H1 (cell line): ENCODE data around the gene MYLK2. TPM values are rescaled to one million over a fixed set of nuclear protein-coding genes. Genes with fewer than 3 reads are reported as not detected.

Source experiments
- CTCF ChIA-PET: fragments of 300-600 bp; sonication (Branson Sonifier 250); formaldehyde crosslinking; loops from one replicate; lab custom pipeline; 2021; ENCODE audit not compliant: partially characterized antibody; lab: Charles Lee
- POLR2A ChIA-PET: fragments of 300-600 bp; sonication (Branson Sonifier 250); formaldehyde crosslinking; loops from one replicate; lab custom pipeline; 2021; ENCODE audit warnings: inconsistent platforms; ENCODE audit not compliant: partially characterized antibody; lab: Charles Lee
- DNase-seq, 2 experiments: peaks; one replicate each; pipeline versions ENCODE4 v3.0.0 to v3.0.0-alpha.2; 2010 to 2022; ENCODE audit warnings: low spot score in 2 of 2, low read depth in 1 of 2, mixed read lengths in 1 of 2
- FAIRE-seq: peaks from 2 replicates; lab custom pipeline; 2011; peaks lifted over from hg19 to GRCh38; lab: Jason Lieb, UNC
- H2AFZ ChIP-seq: 2 replicates; pipeline ENCODE4 v1.8.1; 2012; ENCODE audit warnings: low read length, inconsistent platforms
- H2AK5ac ChIP-seq: 2 replicates; pipeline ENCODE4 v1.6.1; 2013; ENCODE audit warnings: low read depth, low read length
- H2BK120ac ChIP-seq: replicated peaks from 2 replicates; pipeline ENCODE3; 2013; ENCODE audit warnings: low read depth, low read length, inconsistent platforms
- H2BK12ac ChIP-seq: 2 replicates; pipeline ENCODE4 v1.6.1; 2013; ENCODE audit warnings: low read depth, low read length
- H2BK15ac ChIP-seq: 2 replicates; pipeline ENCODE4 v1.6.1; 2013; ENCODE audit warnings: low read length
- H2BK20ac ChIP-seq: 2 replicates; pipeline ENCODE4 v1.6.1; 2013; ENCODE audit warnings: low read length
- H2BK5ac ChIP-seq: 2 replicates; pipeline ENCODE4 v1.6.1; 2013; ENCODE audit warnings: low read depth, low read length
- H3K14ac ChIP-seq: 2 replicates; pipeline ENCODE4 v1.6.1; 2013; ENCODE audit warnings: inconsistent platforms; ENCODE audit not compliant: insufficient read length
- H3K18ac ChIP-seq: 2 replicates; pipeline ENCODE4 v1.6.1; 2013; ENCODE audit warnings: low read length; ENCODE audit errors: extremely low read depth
- H3K23ac ChIP-seq: 2 replicates; pipeline ENCODE4 v1.6.1; 2013; ENCODE audit warnings: inconsistent platforms; ENCODE audit not compliant: insufficient read length
- H3K23me2 ChIP-seq: 2 replicates; pipeline ENCODE4 v1.6.1; 2013; ENCODE audit warnings: low read depth, low read length
- H3K27ac ChIP-seq: 2 replicates; pipeline ENCODE4 v1.6.1; 2011; ENCODE audit warnings: low read depth, low read length, inconsistent platforms
- H3K27me3 ChIP-seq, 4 experiments: replicated peaks in 1 of 4; 1 replicate in 1 of 4; 2 replicates in 3 of 4; pipeline versions ENCODE4 v1.6.1 to v1.8.1; 2011 to 2013; ENCODE audit warnings: low read length in 3 of 4, mild to moderate bottlenecking in 3 of 4, inconsistent platforms in 2 of 4, mixed read lengths in 2 of 4, moderate library complexity in 1 of 4; ENCODE audit not compliant: control insufficient read depth in 3 of 4, insufficient read depth in 3 of 4; ENCODE audit errors: extremely low read depth in 1 of 4
- H3K36me3 ChIP-seq, 4 experiments: 2 replicates each; pipeline versions ENCODE4 v1.6.1 to v1.8.1; 2011 to 2013; ENCODE audit warnings: mild to moderate bottlenecking in 4 of 4, low read length in 3 of 4, moderate library complexity in 2 of 4, control low read depth in 1 of 4, inconsistent platforms in 1 of 4; ENCODE audit not compliant: insufficient read depth in 4 of 4, control insufficient read depth in 2 of 4
- H3K4ac ChIP-seq: replicated peaks from 2 replicates; pipeline ENCODE3; 2013; ENCODE audit warnings: low read length, low read depth, mixed read lengths, inconsistent platforms; ENCODE audit not compliant: insufficient read length
- H3K4me1 ChIP-seq, 4 experiments: replicated peaks in 1 of 4; 1 replicate in 1 of 4; 2 replicates in 3 of 4; pipeline versions ENCODE4 v1.6.1 to v1.8.1; 2011 to 2013; ENCODE audit warnings: low read length in 3 of 4, inconsistent platforms in 2 of 4, mixed read lengths in 1 of 4; ENCODE audit not compliant: insufficient read depth in 4 of 4, control insufficient read depth in 3 of 4
- H3K4me2 ChIP-seq, 2 experiments: 2 replicates each; pipeline versions ENCODE4 v1.6.1 to v1.8.1; 2011 to 2013; ENCODE audit warnings: low read depth in 2 of 2, low read length in 2 of 2, control low read depth in 1 of 2, inconsistent platforms in 1 of 2, mild to moderate bottlenecking in 1 of 2; ENCODE audit not compliant: insufficient read depth in 1 of 2
- H3K4me3 ChIP-seq, 4 experiments: fragments of 200-600, 300-600 bp in 1 of 4; sonication (generic), shearing (Covaris generic), sonication (Bioruptor Twin) in 1 of 4; 2 replicates each; pipeline versions ENCODE4 v1.5.1 to v1.8.1; 2011 to 2016; ENCODE audit warnings: low read length in 4 of 4, low read depth in 3 of 4, control low read depth in 2 of 4, inconsistent platforms in 2 of 4, mild to moderate bottlenecking in 2 of 4, mixed read lengths in 1 of 4, moderate library complexity in 1 of 4; ENCODE audit not compliant: insufficient read depth in 2 of 4; ENCODE audit errors: extremely low read depth in 1 of 4
- H3K56ac ChIP-seq: replicated peaks from 2 replicates; pipeline ENCODE3; 2013; ENCODE audit warnings: low read depth, mild to moderate bottlenecking, mixed read lengths, low read length, inconsistent platforms; ENCODE audit not compliant: insufficient read length
- H3K79me1 ChIP-seq: 2 replicates; pipeline ENCODE4 v1.6.1; 2013; ENCODE audit warnings: low read depth, low read length, control low read depth
- H3K79me2 ChIP-seq, 2 experiments: 2 replicates each; pipeline versions ENCODE4 v1.6.1 to v1.8.1; 2012 to 2013; ENCODE audit warnings: low read length in 2 of 2, mild to moderate bottlenecking in 2 of 2, inconsistent platforms in 1 of 2; ENCODE audit not compliant: insufficient read depth in 2 of 2, control insufficient read depth in 1 of 2
- H3K9ac ChIP-seq, 4 experiments: replicated peaks in 1 of 4; 1 replicate in 1 of 4; 2 replicates in 3 of 4; pipeline versions ENCODE4 v1.6.1 to v1.8.1; 2011 to 2013; ENCODE audit warnings: low read depth in 3 of 4, low read length in 3 of 4, control low read depth in 2 of 4, mild to moderate bottlenecking in 2 of 4, moderate library complexity in 2 of 4, inconsistent platforms in 1 of 4; ENCODE audit errors: extremely low read depth in 1 of 4
- H3K9me3 ChIP-seq, 2 experiments: 2 replicates each; pipeline versions ENCODE4 v1.6.1 to v1.8.1; 2012 to 2013; ENCODE audit warnings: mild to moderate bottlenecking in 2 of 2, moderate library complexity in 2 of 2, control low read depth in 1 of 2, inconsistent platforms in 1 of 2, low read depth in 1 of 2, low read length in 1 of 2, mixed read lengths in 1 of 2; ENCODE audit not compliant: insufficient read depth in 2 of 2
- H4K20me1 ChIP-seq, 2 experiments: replicated peaks in 1 of 2; 2 replicates each; pipeline versions ENCODE3 to v1.8.1; 2011 to 2013; ENCODE audit warnings: inconsistent platforms in 2 of 2, low read length in 2 of 2, mild to moderate bottlenecking in 1 of 2; ENCODE audit not compliant: insufficient read depth in 2 of 2, control insufficient read depth in 1 of 2
- H4K5ac ChIP-seq: 2 replicates; pipeline ENCODE4 v1.6.1; 2013; ENCODE audit warnings: low read length, low read depth, mixed read lengths, inconsistent platforms; ENCODE audit not compliant: insufficient read length
- H4K8ac ChIP-seq: 2 replicates; pipeline ENCODE4 v1.8.0; 2013; ENCODE audit warnings: mild to moderate bottlenecking, moderate library complexity, low read length, inconsistent platforms; ENCODE audit not compliant: insufficient read depth; ENCODE audit errors: extremely low read depth
- H4K91ac ChIP-seq: replicated peaks from 2 replicates; pipeline ENCODE3; 2013; ENCODE audit warnings: low read length, mixed read lengths, inconsistent platforms; ENCODE audit not compliant: insufficient read length
- KDM4A ChIP-seq: IDR thresholded peaks from one replicate; pipeline ENCODE4 v1.7.1; 2012; ENCODE audit warnings: low read depth, mild to moderate bottlenecking, moderate library complexity, low read length, inconsistent platforms; ENCODE audit not compliant: severe bottlenecking
- PHF8 ChIP-seq: fragments of 200-600 bp; sonication (generic); conservative IDR thresholded peaks from 2 replicates; pipeline ENCODE4 v1.7.1; 2012; ENCODE audit warnings: low read depth, mild to moderate bottlenecking, inconsistent platforms, low read length, moderate library complexity
- SP2 ChIP-seq: IDR thresholded peaks from 2 replicates; pipeline ENCODE4 v1.6.1; 2012; ENCODE audit warnings: mild to moderate bottlenecking, low read length, inconsistent platforms
- SUZ12 ChIP-seq: fragments of 200-600 bp; sonication (generic); IDR thresholded peaks from 2 replicates; pipeline ENCODE4 v1.6.1; 2012; ENCODE audit warnings: mild to moderate bottlenecking, inconsistent platforms, low read length, moderate library complexity, mixed read lengths
- WGBS, 2 experiments: shearing (Covaris generic) in 1 of 2; methylation state at CpG; one replicate each; pipeline versions ENCODE4 v1.1.6 to v1.1.7; 2013 to 2015; ENCODE audit warnings: low lambda C conversion rate in 2 of 2, mixed read lengths in 2 of 2, inconsistent platforms in 1 of 2, low coverage in 1 of 2, missing lambda C conversion rate in 1 of 2; ENCODE audit not compliant: insufficient replicate concordance in 2 of 2, insufficient coverage in 1 of 2, insufficient read length in 1 of 2; ENCODE audit errors: extremely low coverage in 1 of 2, missing lambda C conversion rate in 1 of 2; 5-methylcytosine and 5-hydroxymethylcytosine counted together
- polyA plus RNA-seq, 7 experiments: library from polyadenylated mRNA; depleted of rRNA in 3 of 7; stranded (reverse) in 5 of 7; unstranded in 2 of 7; fragments of >200 nt in 5 of 7; fragments of 200-250 nt in 2 of 7; gene quantifications; 1 replicate in 5 of 7; 2 replicates in 1 of 7; 4 replicates in 1 of 7; pipeline versions ENCODE4 v1.2.1 to v1.2.3, GENCODE V29; 2011 to 2013; ENCODE audit warnings: missing spikeins in 2 of 7, mixed read lengths in 2 of 7
- total RNA-seq: library from RNA; stranded (reverse); fragmentation: NEBNext Ultra II Directional; extraction: Animal tissue kit (Norgen Biotek cat#: 25700); gene quantifications from 2 replicates; pipeline ENCODE4 v1.2.1, GENCODE V29; 2021
- TF ChIP-seq, protein P1 (sequence below): IDR thresholded peaks from 2 replicates; pipeline ENCODE4 v1.6.1; 2012; ENCODE audit warnings: low read length, inconsistent platforms

The MYLK2 gene
- total and polyA plus RNA-seq, 2 of the 8 experiments (the other 6 are each of a cell fraction or from before 2014, with no cell fraction given): 0.22 to 0.26 TPM

DNA sequence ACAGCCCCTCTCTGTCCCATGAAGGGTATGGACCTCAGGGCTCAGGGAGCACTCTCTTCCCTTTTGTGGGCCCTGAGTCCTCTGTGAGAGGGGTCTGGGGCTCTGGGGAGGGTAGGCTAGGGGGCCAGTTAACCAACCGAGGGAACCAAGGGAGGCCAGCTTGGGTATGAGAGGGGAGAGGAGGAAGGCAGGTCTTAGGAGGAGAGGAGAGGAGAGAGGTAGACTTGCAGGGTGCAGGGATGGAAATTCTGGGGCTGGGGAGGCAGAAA is 50.5 kb downstream of the MYLK2 start:
- peak overlapping the region; percentile 78; the same call in 1 of the 2 replicates for H2AFZ ChIP-seq
- CTCF ChIA-PET: interaction anchor here (0.8 to 5.5 kb wide), 2 partner anchors 16 kb away, joined by 3 to 32 read pairs; no protein-coding TSS in a partner anchor

More for the DNA sequence above, 50.5 kb downstream of the MYLK2 start:
- Histone ChIP-seq H3K4me1 (peaks cover 0 to 12% (median 6%) of the 10 kb centered on the region in 4 experiments; a peak in 6 of 7 replicates), H3K56ac (no peak overlapping the region), H2BK20ac (no peak overlapping the region), H3K36me3 (no peaks in the 10 kb centered on the region), H4K20me1 (peaks cover 0 to 6% of the 10 kb centered on the region in 2 experiments)
- TF ChIP-seq, protein P1, sequence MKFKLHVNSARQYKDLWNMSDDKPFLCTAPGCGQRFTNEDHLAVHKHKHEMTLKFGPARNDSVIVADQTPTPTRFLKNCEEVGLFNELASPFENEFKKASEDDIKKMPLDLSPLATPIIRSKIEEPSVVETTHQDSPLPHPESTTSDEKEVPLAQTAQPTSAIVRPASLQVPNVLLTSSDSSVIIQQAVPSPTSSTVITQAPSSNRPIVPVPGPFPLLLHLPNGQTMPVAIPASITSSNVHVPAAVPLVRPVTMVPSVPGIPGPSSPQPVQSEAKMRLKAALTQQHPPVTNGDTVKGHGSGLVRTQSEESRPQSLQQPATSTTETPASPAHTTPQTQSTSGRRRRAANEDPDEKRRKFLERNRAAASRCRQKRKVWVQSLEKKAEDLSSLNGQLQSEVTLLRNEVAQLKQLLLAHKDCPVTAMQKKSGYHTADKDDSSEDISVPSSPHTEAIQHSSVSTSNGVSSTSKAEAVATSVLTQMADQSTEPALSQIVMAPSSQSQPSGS: no peak
- TF ChIP-seq SUZ12 (no peak), PHF8 (no peak), KDM4A (no peak), SP2 (no peak)
- TF ChIP-seq, all 59 proteins: peak for 0
- Histone ChIP-seq H2BK5ac (no peak overlapping the region), H3K27ac (no peak overlapping the region), H2AK5ac (no peak overlapping the region), H2BK120ac (no peak overlapping the region), H3K4me3 (peak overlapping the region; percentile 47 to 89 (median 71); a peak in 7 of 8 replicates), H3K27me3 (peaks cover 19 to 35% (median 29%) of the 10 kb centered on the region in 4 experiments), H3K23me2 (peaks cover 9% of the 10 kb centered on the region), H3K79me1 (no peaks in the 10 kb centered on the region), H3K18ac (no peak overlapping the region), H3K23ac (no peak overlapping the region), H4K5ac (no peak overlapping the region), H4K8ac (0 out of 2 replicates have a peak overlapping the region, but pooled peaks have one; percentile 96), H3K4ac (no peak overlapping the region), H3K4me2 (peak overlapping the region; percentile 71 to 96), H3K9ac (peak overlapping the region; percentile 34 to 79 (median 68); a peak in 6 of 7 replicates), H3K14ac (no peak overlapping the region), H4K91ac (no peak overlapping the region), H2BK15ac (no peak overlapping the region), H2BK12ac (peak overlapping the region; percentile 60; the same call in 1 of the 2 replicates), H3K79me2 (no peaks in the 10 kb centered on the region), H3K9me3 (no peaks in the 10 kb centered on the region)
- DNase-seq (no peak), FAIRE-seq (no peak)
- WGBS, 2 experiments: 25% methylated on average over 1 of the region's 1 CpG; no CpG with 5 or more reads in 1 of the 2 experiments
- POLR2A ChIA-PET: interaction anchor here (0.8 kb wide), 1 partner anchor 10 kb away, joined by 3 read pairs; no protein-coding TSS in a partner anchor
